Adrenal gland (tissue), 12 donors: ENCODE measurements around the gene DPPA4. TPM values are rescaled to one million over a fixed set of nuclear protein-coding genes. Genes with fewer than 3 reads are reported as not detected.

Experiments
- DNase-seq, 7 donors: peaks; one replicate each; pipeline ENCODE4 v3.0.0-alpha.2; 2019 to 2020
- H3K27ac ChIP-seq, 5 donors: fragments of 200-600 bp; sonication (generic) in 4 of 5; 1 replicate in 3 of 5; 2 replicates in 2 of 5; pipeline versions ENCODE4 v1.5.1 to v1.8.0; 2016 to 2020; ENCODE audit warnings: mild to moderate bottlenecking in 1 of 5
- H3K27me3 ChIP-seq: fragments of 200-600 bp; 2 replicates; pipeline ENCODE4 v1.8.0; 2021
- H3K36me3 ChIP-seq, 2 donors: fragments of 200-600 bp; replicated peaks in 1 of 2; 1 replicate in 1 of 2; 2 replicates in 1 of 2; pipeline versions ENCODE4 v1.5.1 to v1.8.0; 2018 to 2022
- H3K4me1 ChIP-seq, 2 donors: fragments of 200-600 bp; replicated peaks in 1 of 2; 1 replicate in 1 of 2; 2 replicates in 1 of 2; pipeline versions ENCODE4 v1.5.1 to v1.8.0; 2018 to 2021
- H3K4me3 ChIP-seq, 4 donors: fragments of 200-600 bp; sonication (generic) in 3 of 4; one replicate each; pipeline ENCODE4 v1.5.1; 2016 to 2018
- H3K9me3 ChIP-seq, 3 donors: fragments of 200-600 bp; sonication (generic) in 1 of 3; replicated peaks in 1 of 3; 1 replicate in 2 of 3; 2 replicates in 1 of 3; pipeline versions ENCODE4 v1.5.1 to v1.8.0; 2016 to 2021
- CTCF ChIP-seq, 6 experiments: fragments of 450-650 bp in 4 of 6; fragments of 200-600 bp in 2 of 6; sonication (generic) in 1 of 6; IDR thresholded peaks; 1 replicate in 5 of 6; 2 replicates in 1 of 6; pipeline versions ENCODE4 v1.5.1 to v1.8.0; 2016 to 2021; ENCODE audit warnings: antibody characterized with exemption in 6 of 6, mild to moderate bottlenecking in 2 of 6, moderate library complexity in 1 of 6
- POLR2A ChIP-seq, 2 donors: fragments of 450-650 bp; IDR thresholded peaks; one replicate each; pipeline ENCODE4 v1.6.1; 2017; ENCODE audit warnings: antibody characterized with exemption in 2 of 2, mild to moderate bottlenecking in 2 of 2, moderate library complexity in 1 of 2
- WGBS, 4 donors: extraction: QIAGEN DNeasy Blood & Tissue Kit in 2 of 4; methylation state at CpG; one replicate each; pipeline versions ENCODE4 v1.1.5 to v1.1.7; 2013 to 2017; 5-methylcytosine and 5-hydroxymethylcytosine counted together
- intact Hi-C, 2 donors: fragments of 100-400 bp; cut with DNase I; formaldehyde crosslinking; loops; one replicate each; pipeline versions ENCODE4 v1.14.1 to v1.15.0; 2022 to 2023
- polyA plus RNA-seq, 3 donors: library from polyadenylated mRNA; stranded (reverse); fragments of 200-250 nt in 2 of 3; fragments of 350-450 nt in 1 of 3; fragmentation: Illumina TruSeq in 1 of 3; extraction: RNeasy Lipid Tissue Mini Kit (QIAGEN cat#74804) in 1 of 3; gene quantifications; one replicate each; pipeline ENCODE4 v1.2.3, GENCODE V29; 2013 to 2014
- total RNA-seq, 9 donors: library from RNA; depleted of rRNA in 4 of 9; stranded (reverse); fragments of >200 nt in 4 of 9; fragments of 120-200 nt in 1 of 9; fragmentation: NEBNext Ultra II Directional in 1 of 9; extraction: Animal tissue kit (Norgen Biotek cat#: 25700) in 1 of 9; gene quantifications; one replicate each; pipeline versions ENCODE4 v1.1.0 to v1.2.4, GENCODE V29; 2013 to 2023
- donor health status: healthy with polysubstance abuse.
- donor health status: Bipolar disorder and iron deficiency.
- donor health status: DM: yes; HTN: yes; CAD: no.
- donor health status: DM: no; HTN: no; CAD: no.
- donor health status: DM: no; HTN: no; CAD: no.
- donor health status: DM: yes; HTN: yes; CAD: no.

DPPA4 gene
- total and polyA plus RNA-seq, 12 donors, result 0.16 to 5.3 (median 0.55) TPM; not detected in 5

DNA sequence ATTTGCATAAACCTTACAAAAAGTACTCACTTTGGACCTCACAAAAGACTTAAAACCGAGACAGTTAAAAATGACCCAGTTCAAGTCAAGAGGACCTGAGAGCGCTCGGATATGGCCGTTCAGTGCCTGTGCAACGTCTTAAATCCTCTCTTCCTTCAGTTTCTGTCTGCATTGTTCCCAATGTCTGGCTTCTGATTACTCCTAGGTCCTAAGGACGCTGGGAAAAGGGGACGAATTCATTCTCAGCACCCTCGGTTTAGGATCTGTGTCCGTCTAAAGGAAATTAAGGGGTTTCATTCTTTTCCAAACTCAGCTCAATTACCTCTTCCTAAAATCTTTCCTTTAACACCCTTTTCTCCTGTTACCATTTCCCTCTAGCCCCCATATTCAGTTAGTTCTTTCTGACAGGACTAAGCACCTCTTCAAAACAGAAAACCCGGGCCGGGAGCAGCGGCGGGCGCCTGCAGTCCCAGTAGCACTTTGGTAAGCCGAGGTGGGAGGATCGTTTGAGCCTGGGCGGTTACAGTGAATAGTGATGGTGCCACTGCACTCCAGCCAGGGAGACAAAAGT, 970 bp downstream of the DPPA4 start:
- Histone ChIP-seq H3K9me3 (no peaks in the 10 kb centered on the region), H3K27me3 (no peaks in the 10 kb centered on the region), H3K4me3 (peak overlapping the region in 1 of 4 donors; percentile 52), H3K36me3 (no peaks in the 10 kb centered on the region), H3K4me1 (peaks cover 0 to 8% of the 10 kb centered on the region in 2 donors), H3K27ac (no peak overlapping the region)
- DNase-seq, result peak in 3 of 7 donors; percentile 14 to 26 (median 14)
- TF ChIP-seq CTCF (IDR thresholded peaks at IDR 0.05) (no peak), POLR2A (IDR thresholded peaks at IDR 0.05) (no peak)
- intact Hi-C loops, result no loop called here
- 3 to 12% (median 5%) methylated on average over 17 of the region's 17 CpGs for WGBS, 4 donors

- no peak for DNase-seq
- 86 to 96% (median 89%) methylated on average over 1 of the region's 1 CpG for WGBS, 4 donors
- H3K36me3 ChIP-seq, result no peaks in the 10 kb centered on the region
These were observed 2.8 kb downstream of the DPPA4 start for GRCh38 chr3:109334572-109334971.

GRCh38 chr3:109331692-109332091, 5.7 kb downstream of the DPPA4 start:
- intact Hi-C loops, result no loop called here
- no peaks in the 10 kb centered on the region for H3K27me3 ChIP-seq
- TF ChIP-seq POLR2A (IDR thresholded peaks at IDR 0.05), result no peak
- no peak for TF ChIP-seq CTCF (IDR thresholded peaks at IDR 0.05)
- peaks cover 0 to 7% of the 10 kb centered on the region in 2 donors for H3K4me1 ChIP-seq
- no peak overlapping the region for H3K4me3 ChIP-seq
- H3K27ac ChIP-seq, result no peak overlapping the region
- DNase-seq, result no peak
- H3K36me3 ChIP-seq, result no peaks in the 10 kb centered on the region
- H3K9me3 ChIP-seq, result no peaks in the 10 kb centered on the region
- 77 to 89% (median 81%) methylated on average over 5 of the region's 5 CpGs for WGBS, 4 donors

More at GRCh38 chr3:109334572-109334971, 2.8 kb downstream of the DPPA4 start:
- Histone ChIP-seq H3K4me3 (no peak overlapping the region), H3K27ac (no peak overlapping the region), H3K9me3 (no peaks in the 10 kb centered on the region), H3K27me3 (no peaks in the 10 kb centered on the region), H3K4me1 (peaks cover 0 to 8% of the 10 kb centered on the region in 2 donors)
- intact Hi-C loops, result no loop called here
- TF ChIP-seq CTCF (IDR thresholded peaks at IDR 0.05), result no peak
- no peak for TF ChIP-seq POLR2A (IDR thresholded peaks at IDR 0.05)

DNA sequence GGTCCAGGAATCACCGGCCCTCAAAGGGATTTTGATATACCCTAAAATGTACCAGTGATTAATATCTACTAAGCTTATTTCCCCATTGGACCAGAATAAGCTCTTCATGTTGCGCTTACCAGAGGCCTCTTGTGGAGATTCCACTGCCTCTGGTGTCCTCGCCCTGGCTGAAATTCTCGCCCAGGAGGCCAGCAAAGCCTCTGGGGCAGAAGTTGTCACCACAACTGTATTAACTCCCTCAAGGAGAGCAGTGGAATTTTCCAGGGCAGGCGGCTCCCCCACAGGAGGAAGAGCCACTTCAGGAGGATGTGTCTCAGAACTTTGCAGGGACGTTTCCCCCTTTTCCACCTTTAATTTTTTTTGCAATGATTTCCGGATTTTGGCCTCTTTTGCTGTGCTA, 6.9 kb downstream of the DPPA4 start:
- TF ChIP-seq CTCF (IDR thresholded peaks at IDR 0.05), result no peak
- no peak for TF ChIP-seq POLR2A (IDR thresholded peaks at IDR 0.05)
- WGBS, 4 donors, result 80 to 85% (median 81%) methylated on average over 7 of the region's 7 CpGs
- H3K27ac ChIP-seq, result no peak overlapping the region
- H3K4me3 ChIP-seq, result no peak overlapping the region
- no peaks in the 10 kb centered on the region for H3K36me3 ChIP-seq
- DNase-seq, result no peak
- no peaks in the 10 kb centered on the region for H3K27me3 ChIP-seq
- no peaks in the 10 kb centered on the region for H3K4me1 ChIP-seq
- H3K9me3 ChIP-seq, result no peaks in the 10 kb centered on the region
- intact Hi-C loops, result no loop called here
